ENCODE results near the gene PRSS21.

GRCh38 chr16:2826591-2827373 lies 9.7 kb downstream of the PRSS21 start:
- TF ChIP-seq CTCF (IDR thresholded peaks at IDR 0.05; ENCODE audit: low read depth, low read length, poor library complexity, severe bottlenecking) (no peak), EZH2phosphoT487 (IDR thresholded peaks at IDR 0.05; ENCODE audit: borderline replicate concordance, low read length) (no peak)

All from DOHH2 (cell line).